Esophagus (tissue), 2 donors: Measurements from ENCODE around the gene GAD2. TPM values are rescaled to one million over a fixed set of nuclear protein-coding genes. Genes with fewer than 3 reads are reported as not detected.

Source experiments
- H3K27ac ChIP-seq, 2 donors: one replicate each; pipeline ENCODE4 v1.5.1; 2013; ENCODE audit warnings: low read depth in 2 of 2, mild to moderate bottlenecking in 2 of 2, inconsistent platforms in 1 of 2, low read length in 1 of 2, moderate library complexity in 1 of 2
- H3K27me3 ChIP-seq, 2 donors: one replicate each; pipeline ENCODE4 v1.6.1; 2013; ENCODE audit warnings: low read length in 2 of 2, control low read depth in 1 of 2, mild to moderate bottlenecking in 1 of 2; ENCODE audit not compliant: insufficient read depth in 2 of 2, control insufficient read depth in 1 of 2
- H3K36me3 ChIP-seq, 2 donors: one replicate each; pipeline ENCODE4 v1.6.1; 2013; ENCODE audit warnings: low read length in 1 of 2; ENCODE audit not compliant: control insufficient read depth in 2 of 2, insufficient read depth in 2 of 2
- H3K4me1 ChIP-seq, 2 donors: one replicate each; pipeline ENCODE4 v1.6.1; 2013; ENCODE audit warnings: low read length in 1 of 2; ENCODE audit not compliant: control insufficient read depth in 2 of 2, insufficient read depth in 2 of 2
- H3K4me3 ChIP-seq, 2 donors: one replicate each; pipeline ENCODE4 v1.5.1; 2013; ENCODE audit warnings: low read length in 2 of 2, mild to moderate bottlenecking in 2 of 2, low read depth in 1 of 2, moderate library complexity in 1 of 2
- H3K9me3 ChIP-seq, 2 donors: one replicate each; pipeline ENCODE4 v1.6.1; 2013; ENCODE audit warnings: mild to moderate bottlenecking in 2 of 2, low read depth in 1 of 2, low read length in 1 of 2, moderate library complexity in 1 of 2; ENCODE audit not compliant: control insufficient read depth in 2 of 2, insufficient read depth in 1 of 2
- WGBS, 2 donors: extraction: QIAGEN DNeasy Blood & Tissue Kit; methylation state at CpG; one replicate each; pipeline ENCODE4 v1.1.7; 2013; 5-methylcytosine and 5-hydroxymethylcytosine counted together
- polyA plus RNA-seq, 2 donors: library from polyadenylated mRNA; stranded (reverse); fragments of 200-250 nt; gene quantifications; one replicate each; pipeline ENCODE4 v1.2.3, GENCODE V29; 2013
- donor health status: healthy with polysubstance abuse.
- donor health status: Bipolar disorder and iron deficiency.

Gene GAD2
- polyA plus RNA-seq, 2 donors, result 0.01 TPM; not detected in 1

GRCh38 chr10:26219676-26220075, 3.1 kb downstream of the GAD2 start:
- Histone ChIP-seq H3K4me3 (no peak overlapping the region), H3K27me3 (peaks cover 3 to 30% of the 10 kb centered on the region in 2 donors), H3K9me3 (peaks cover 0 to 1% of the 10 kb centered on the region in 2 donors), H3K4me1 (peaks cover 8 to 15% of the 10 kb centered on the region in 2 donors), H3K36me3 (no peaks in the 10 kb centered on the region), H3K27ac (no peak overlapping the region)
- WGBS, 2 donors, result 57 to 64% methylated on average over 1 of the region's 1 CpG

GRCh38 chr10:26220901-26221300, 4.3 kb downstream of the GAD2 start:
- peaks cover 8 to 12% of the 10 kb centered on the region in 2 donors for H3K4me1 ChIP-seq

GRCh38 chr10:26221541-26221940, 5.0 kb downstream of the GAD2 start:
- 28 to 39% methylated on average over 9 of the region's 9 CpGs for WGBS, 2 donors
- Histone ChIP-seq H3K4me3 (no peak overlapping the region), H3K36me3 (no peaks in the 10 kb centered on the region), H3K4me1 (peaks cover 8% of the 10 kb centered on the region in 2 donors), H3K27me3 (peaks cover 3 to 16% of the 10 kb centered on the region in 2 donors), H3K27ac (no peak overlapping the region), H3K9me3 (no peaks in the 10 kb centered on the region)

More at GRCh38 chr10:26220901-26221300, 4.3 kb downstream of the GAD2 start:
- Histone ChIP-seq H3K4me3 (no peak overlapping the region), H3K27me3 (peaks cover 3 to 18% of the 10 kb centered on the region in 2 donors), H3K9me3 (no peaks in the 10 kb centered on the region), H3K36me3 (no peaks in the 10 kb centered on the region), H3K27ac (no peak overlapping the region)

GRCh38 chr10:26222563-26222962, 6.0 kb downstream of the GAD2 start:
- Histone ChIP-seq H3K27me3 (peaks cover 3 to 11% of the 10 kb centered on the region in 2 donors), H3K27ac (no peak overlapping the region), H3K9me3 (no peaks in the 10 kb centered on the region), H3K4me3 (no peak overlapping the region), H3K36me3 (no peaks in the 10 kb centered on the region), H3K4me1 (peaks cover 4 to 5% of the 10 kb centered on the region in 2 donors)
- 26 to 28% methylated on average over 3 of the region's 3 CpGs for WGBS, 2 donors

GRCh38 chr10:26225322-26225721, 8.7 kb downstream of the GAD2 start:
- Histone ChIP-seq H3K9me3 (no peaks in the 10 kb centered on the region), H3K27ac (no peak overlapping the region), H3K36me3 (no peaks in the 10 kb centered on the region), H3K4me3 (no peak overlapping the region), H3K27me3 (no peaks in the 10 kb centered on the region), H3K4me1 (no peaks in the 10 kb centered on the region)
- WGBS, 2 donors, result 49 to 52% methylated on average over 4 of the region's 4 CpGs

- no peaks in the 10 kb centered on the region for H3K4me1 ChIP-seq
- H3K27me3 ChIP-seq, result no peaks in the 10 kb centered on the region
- H3K9me3 ChIP-seq, result no peaks in the 10 kb centered on the region
- no peaks in the 10 kb centered on the region for H3K36me3 ChIP-seq
- H3K4me3 ChIP-seq, result no peak overlapping the region
- WGBS, 2 donors, result 89% methylated on average over 5 of the region's 5 CpGs
- no peak overlapping the region for H3K27ac ChIP-seq
These were observed 11.2 kb downstream of the GAD2 start for GRCh38 chr10:26227786-26228185.

GRCh38 chr10:26232174-26232573, 15.6 kb downstream of the GAD2 start:
- H3K27me3 ChIP-seq, result no peaks in the 10 kb centered on the region
- 90 to 91% methylated on average over 5 of the region's 5 CpGs for WGBS, 2 donors
- no peaks in the 10 kb centered on the region for H3K4me1 ChIP-seq
- H3K4me3 ChIP-seq, result no peak overlapping the region
- H3K36me3 ChIP-seq, result no peaks in the 10 kb centered on the region
- H3K9me3 ChIP-seq, result no peaks in the 10 kb centered on the region
- H3K27ac ChIP-seq, result no peak overlapping the region

- Histone ChIP-seq H3K4me3 (no peak overlapping the region), H3K36me3 (no peaks in the 10 kb centered on the region), H3K27me3 (no peaks in the 10 kb centered on the region), H3K27ac (no peak overlapping the region), H3K9me3 (no peaks in the 10 kb centered on the region), H3K4me1 (no peaks in the 10 kb centered on the region)
- 91 to 92% methylated on average over 6 of the region's 6 CpGs for WGBS, 2 donors
These were observed 19.2 kb downstream of the GAD2 start for GRCh38 chr10:26235761-26236160.

GRCh38 chr10:26238378-26238777, 21.8 kb downstream of the GAD2 start:
- Histone ChIP-seq H3K9me3 (no peaks in the 10 kb centered on the region), H3K4me3 (no peak overlapping the region), H3K4me1 (no peaks in the 10 kb centered on the region), H3K27ac (no peak overlapping the region), H3K36me3 (no peaks in the 10 kb centered on the region), H3K27me3 (no peaks in the 10 kb centered on the region)
- 42 to 51% methylated on average over 2 of the region's 2 CpGs for WGBS, 2 donors

- 37 to 41% methylated on average over 5 of the region's 5 CpGs for WGBS, 2 donors
- H3K4me3 ChIP-seq, result no peak overlapping the region
- H3K27me3 ChIP-seq, result no peaks in the 10 kb centered on the region
These were observed 26.3 kb downstream of the GAD2 start for GRCh38 chr10:26242706-26243350.

More at GRCh38 chr10:26242706-26243350, 26.3 kb downstream of the GAD2 start:
- no peak overlapping the region for H3K27ac ChIP-seq
- no peaks in the 10 kb centered on the region for H3K4me1 ChIP-seq
- H3K36me3 ChIP-seq, result no peaks in the 10 kb centered on the region
- no peaks in the 10 kb centered on the region for H3K9me3 ChIP-seq
